Effector memory CD4-positive, alpha-beta T cell (primary cell): ENCODE results near the gene STAT2.

Experiments
- DNase-seq, 3 donors: peaks; one replicate each; pipeline ENCODE4 v3.0.0-alpha.2; 2020
- H3K27ac ChIP-seq: 2 replicates; pipeline ENCODE4 v1.7.0; 2013; ENCODE audit warnings: mild to moderate bottlenecking, low read length, moderate library complexity; ENCODE audit not compliant: insufficient read depth, poor library complexity, severe bottlenecking
- H3K27me3 ChIP-seq: replicated peaks from 2 replicates; pipeline ENCODE4 v1.7.0; 2013; ENCODE audit warnings: mild to moderate bottlenecking, low read length; ENCODE audit not compliant: insufficient read depth, control insufficient read depth, poor library complexity, severe bottlenecking
- H3K36me3 ChIP-seq: 2 replicates; pipeline ENCODE4 v1.7.0; 2013; ENCODE audit warnings: mild to moderate bottlenecking, low read length, moderate library complexity; ENCODE audit not compliant: control insufficient read depth, insufficient read depth
- H3K4me1 ChIP-seq: 2 replicates; pipeline ENCODE4 v1.7.0; 2013; ENCODE audit warnings: low read length, mild to moderate bottlenecking; ENCODE audit not compliant: control insufficient read depth, insufficient read depth, poor library complexity, severe bottlenecking
- H3K4me3 ChIP-seq: 2 replicates; pipeline ENCODE4 v1.7.0; 2013; ENCODE audit warnings: low read length, low read depth, mild to moderate bottlenecking; ENCODE audit not compliant: insufficient read depth, poor library complexity, severe bottlenecking
- H3K9me3 ChIP-seq: 2 replicates; pipeline ENCODE4 v1.7.0; 2013; ENCODE audit warnings: mild to moderate bottlenecking, low read length, moderate library complexity; ENCODE audit not compliant: control insufficient read depth

STAT2 gene

GRCh38 chr12:56387152-56387736, 27.3 kb upstream of the STAT2 start:
- Histone ChIP-seq H3K36me3 (no peaks in the 10 kb centered on the region), H3K4me3 (no peak overlapping the region), H3K27me3 (no peaks in the 10 kb centered on the region), H3K27ac (no peak overlapping the region), H3K4me1 (no peaks in the 10 kb centered on the region), H3K9me3 (no peaks in the 10 kb centered on the region)
- no peak for DNase-seq

GRCh38 chr12:56385873-56386272, 26.0 kb upstream of the STAT2 start:
- H3K4me1 ChIP-seq, result no peaks in the 10 kb centered on the region
- no peak overlapping the region for H3K4me3 ChIP-seq
- no peak for DNase-seq
- no peaks in the 10 kb centered on the region for H3K36me3 ChIP-seq
- H3K27me3 ChIP-seq, result no peaks in the 10 kb centered on the region
- H3K27ac ChIP-seq, result no peak overlapping the region
- H3K9me3 ChIP-seq, result no peaks in the 10 kb centered on the region

GRCh38 chr12:56382611-56383010, 22.7 kb upstream of the STAT2 start:
- Histone ChIP-seq H3K4me1 (no peaks in the 10 kb centered on the region), H3K36me3 (no peaks in the 10 kb centered on the region), H3K4me3 (no peak overlapping the region), H3K9me3 (no peaks in the 10 kb centered on the region), H3K27me3 (no peaks in the 10 kb centered on the region), H3K27ac (no peak overlapping the region)
- no peak for DNase-seq

GRCh38 chr12:56377989-56378316, 18.0 kb upstream of the STAT2 start:
- DNase-seq, result no peak
- Histone ChIP-seq H3K9me3 (no peaks in the 10 kb centered on the region), H3K4me3 (no peak overlapping the region), H3K4me1 (no peaks in the 10 kb centered on the region), H3K27me3 (no peaks in the 10 kb centered on the region), H3K27ac (no peak overlapping the region), H3K36me3 (no peaks in the 10 kb centered on the region)

GRCh38 chr12:56377310-56377988, 17.5 kb upstream of the STAT2 start:
- H3K4me3 ChIP-seq, result no peak overlapping the region
- no peak overlapping the region for H3K27ac ChIP-seq
- no peaks in the 10 kb centered on the region for H3K9me3 ChIP-seq
- DNase-seq, result no peak
- no peaks in the 10 kb centered on the region for H3K27me3 ChIP-seq
- no peaks in the 10 kb centered on the region for H3K4me1 ChIP-seq
- no peaks in the 10 kb centered on the region for H3K36me3 ChIP-seq

GRCh38 chr12:56375598-56376434, 15.9 kb upstream of the STAT2 start:
- no peaks in the 10 kb centered on the region for H3K4me1 ChIP-seq
- H3K27ac ChIP-seq, result no peak overlapping the region
- no peaks in the 10 kb centered on the region for H3K36me3 ChIP-seq
- DNase-seq, result no peak
- H3K27me3 ChIP-seq, result no peaks in the 10 kb centered on the region
- no peaks in the 10 kb centered on the region for H3K9me3 ChIP-seq
- no peak overlapping the region for H3K4me3 ChIP-seq

- H3K36me3 ChIP-seq, result no peaks in the 10 kb centered on the region
- H3K9me3 ChIP-seq, result no peaks in the 10 kb centered on the region
- H3K4me1 ChIP-seq, result no peaks in the 10 kb centered on the region
- H3K27me3 ChIP-seq, result no peaks in the 10 kb centered on the region
- DNase-seq, result no peak
- no peak overlapping the region for H3K27ac ChIP-seq
- no peak overlapping the region for H3K4me3 ChIP-seq
These were observed 15.1 kb upstream of the STAT2 start for GRCh38 chr12:56374726-56375597.

- H3K27ac ChIP-seq, result no peak overlapping the region
- no peak overlapping the region for H3K4me3 ChIP-seq
- no peaks in the 10 kb centered on the region for H3K27me3 ChIP-seq
- DNase-seq, result no peak
- H3K36me3 ChIP-seq, result no peaks in the 10 kb centered on the region
- no peaks in the 10 kb centered on the region for H3K9me3 ChIP-seq
- H3K4me1 ChIP-seq, result no peaks in the 10 kb centered on the region
These were observed 13.6 kb upstream of the STAT2 start for GRCh38 chr12:56373515-56373914.

- no peak overlapping the region for H3K4me3 ChIP-seq
- no peak overlapping the region for H3K27ac ChIP-seq
- H3K36me3 ChIP-seq, result no peaks in the 10 kb centered on the region
- no peaks in the 10 kb centered on the region for H3K4me1 ChIP-seq
- H3K27me3 ChIP-seq, result no peaks in the 10 kb centered on the region
- no peak for DNase-seq
- no peaks in the 10 kb centered on the region for H3K9me3 ChIP-seq
These were observed 7.0 kb upstream of the STAT2 start for GRCh38 chr12:56366948-56367347.
